Colon (tissue), 2 donors: Measurements from ENCODE around the gene ZC3H10.
"Not testable (repeated sequence)": the region's sequence is repeated elsewhere in the genome, so short reads cannot be mapped to it uniquely, and the experiment has no call there.

Experiments used
- FAIRE-seq: peaks from 2 replicates; lab custom pipeline; 2012; peaks lifted over from hg19 to GRCh38; lab: Jason Lieb, UNC
- donor health status: control.
- donor health status: control.

Gene ZC3H10

GRCh38 chr12:56154818-56155217 lies 36.8 kb downstream of the ZC3H10 start:
- FAIRE-seq, result no peak

- no peak for FAIRE-seq
These were observed 37.3 kb downstream of the ZC3H10 start for GRCh38 chr12:56155256-56155845.

GRCh38 chr12:56156464-56157200 lies 38.6 kb downstream of the ZC3H10 start:
- not testable (repeated sequence) for FAIRE-seq

- FAIRE-seq, result no peak
These were observed 39.3 kb downstream of the ZC3H10 start for GRCh38 chr12:56157201-56158028.

- no peak for FAIRE-seq
These were observed 40.2 kb downstream of the ZC3H10 start, which contains the start of gene MYL6 for GRCh38 chr12:56158029-56158925. MYL6 (plus strand) TSS chr12:56158359; CDS start chr12:56158402, 43 bp downstream.

- no peak for FAIRE-seq
These were observed 40.9 kb downstream of the ZC3H10 start for GRCh38 chr12:56158926-56159461.

- FAIRE-seq, result no peak
These were observed 41.6 kb downstream of the ZC3H10 start for GRCh38 chr12:56159482-56160192.

GRCh38 chr12:56160193-56160763 lies 42.2 kb downstream of the ZC3H10 start:
- FAIRE-seq, result no peak

- FAIRE-seq, result no peak
These were observed 43.0 kb downstream of the ZC3H10 start for GRCh38 chr12:56160894-56161689.

- FAIRE-seq, result no peak
These were observed 43.8 kb downstream of the ZC3H10 start for GRCh38 chr12:56161690-56162351.

GRCh38 chr12:56162468-56163290 lies 44.6 kb downstream of the ZC3H10 start:
- no peak for FAIRE-seq

GRCh38 chr12:56163533-56164344 lies 45.7 kb downstream of the ZC3H10 start:
- no peak for FAIRE-seq

GRCh38 chr12:56164345-56164729 lies 46.3 kb downstream of the ZC3H10 start:
- no peak for FAIRE-seq

- FAIRE-seq, result no peak
These were observed 47.3 kb downstream of the ZC3H10 start for GRCh38 chr12:56165369-56165768.

- no peak for FAIRE-seq
These were observed 51.2 kb downstream of the ZC3H10 start for GRCh38 chr12:56169229-56169759.

- FAIRE-seq, result no peak
These were observed 54.8 kb downstream of the ZC3H10 start for GRCh38 chr12:56172839-56173238.
